ENCODE measurements around the gene CKS1B. TPM values are rescaled to one million over a fixed set of nuclear protein-coding genes. Genes with fewer than 3 reads are reported as not detected.

CKS1B gene
- total and polyA plus RNA-seq, 9 of the 15 experiments (the other 6 are each of a cell fraction or from before 2014, with no cell fraction given): 215 to 1,103 (median 460) TPM

DNA sequence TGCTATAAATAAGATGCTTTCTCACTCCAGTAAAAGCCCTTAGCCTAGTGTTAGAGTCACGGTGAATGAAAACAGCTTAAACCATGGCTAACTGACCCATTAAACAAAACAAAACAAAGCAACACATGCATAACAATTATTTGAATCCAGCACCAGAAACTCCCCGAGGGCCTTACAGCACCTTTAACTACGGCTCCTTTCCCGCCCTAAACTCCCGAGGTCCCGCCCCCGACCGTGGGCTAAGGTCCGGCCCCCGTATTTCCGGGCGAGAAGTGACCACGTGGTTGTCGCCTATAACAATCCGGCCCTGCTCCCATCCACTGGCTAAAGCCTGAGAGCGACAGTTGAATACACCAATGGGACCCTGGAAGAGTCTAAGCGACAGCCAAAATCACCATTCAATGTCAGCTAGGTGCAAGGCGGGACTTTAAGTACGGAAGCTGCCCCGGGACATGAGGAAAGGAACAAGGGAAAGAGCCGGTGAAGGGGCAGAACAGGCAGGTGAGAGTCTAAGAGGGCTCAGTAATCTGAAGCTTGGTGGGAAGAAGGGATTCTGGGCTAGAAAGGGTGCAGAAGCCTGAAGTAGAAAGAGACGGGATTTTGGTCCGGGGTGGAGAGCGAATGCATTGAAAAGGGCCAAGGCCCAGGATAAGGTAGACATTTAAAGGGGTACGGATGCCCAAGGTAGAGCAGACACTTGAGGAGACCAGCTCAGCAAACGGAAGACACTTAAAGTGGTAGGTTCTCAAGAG is 8.6 kb downstream of the CKS1B start, which contains the start of gene FLAD1 (continued):
- TF ChIP-seq NUFIP1 (IDR thresholded peaks at IDR 0.05; ENCODE audit: partially characterized antibody) (no peak), ETV1 (tag; conservative IDR thresholded peaks at IDR 0.05; ENCODE audit: low read depth) (peak; percentile 48; the same call in 1 of the 2 replicates), TOE1 (IDR thresholded peaks at IDR 0.05; ENCODE audit: borderline replicate concordance) (peak; percentile 93), TOE1 (CRISPR knock-in tag; IDR thresholded peaks at IDR 0.05; ENCODE audit: borderline replicate concordance, low read depth) (no peak), NFRKB (IDR thresholded peaks at IDR 0.05; ENCODE audit: low read depth) (peak; percentile 68), ERF (CRISPR knock-in tag; IDR thresholded peaks at IDR 0.05) (0 out of 2 replicates have a peak, but pooled peaks have one; percentile 25), MTA3 (IDR thresholded peaks at IDR 0.05; ENCODE audit: borderline replicate concordance) (peak; percentile 98), RBFOX2 (IDR thresholded peaks at IDR 0.05; ENCODE audit: low read depth, low read length) (no peak; the same call in none of the 2 replicates)
- TF ChIP-seq, protein P1, sequence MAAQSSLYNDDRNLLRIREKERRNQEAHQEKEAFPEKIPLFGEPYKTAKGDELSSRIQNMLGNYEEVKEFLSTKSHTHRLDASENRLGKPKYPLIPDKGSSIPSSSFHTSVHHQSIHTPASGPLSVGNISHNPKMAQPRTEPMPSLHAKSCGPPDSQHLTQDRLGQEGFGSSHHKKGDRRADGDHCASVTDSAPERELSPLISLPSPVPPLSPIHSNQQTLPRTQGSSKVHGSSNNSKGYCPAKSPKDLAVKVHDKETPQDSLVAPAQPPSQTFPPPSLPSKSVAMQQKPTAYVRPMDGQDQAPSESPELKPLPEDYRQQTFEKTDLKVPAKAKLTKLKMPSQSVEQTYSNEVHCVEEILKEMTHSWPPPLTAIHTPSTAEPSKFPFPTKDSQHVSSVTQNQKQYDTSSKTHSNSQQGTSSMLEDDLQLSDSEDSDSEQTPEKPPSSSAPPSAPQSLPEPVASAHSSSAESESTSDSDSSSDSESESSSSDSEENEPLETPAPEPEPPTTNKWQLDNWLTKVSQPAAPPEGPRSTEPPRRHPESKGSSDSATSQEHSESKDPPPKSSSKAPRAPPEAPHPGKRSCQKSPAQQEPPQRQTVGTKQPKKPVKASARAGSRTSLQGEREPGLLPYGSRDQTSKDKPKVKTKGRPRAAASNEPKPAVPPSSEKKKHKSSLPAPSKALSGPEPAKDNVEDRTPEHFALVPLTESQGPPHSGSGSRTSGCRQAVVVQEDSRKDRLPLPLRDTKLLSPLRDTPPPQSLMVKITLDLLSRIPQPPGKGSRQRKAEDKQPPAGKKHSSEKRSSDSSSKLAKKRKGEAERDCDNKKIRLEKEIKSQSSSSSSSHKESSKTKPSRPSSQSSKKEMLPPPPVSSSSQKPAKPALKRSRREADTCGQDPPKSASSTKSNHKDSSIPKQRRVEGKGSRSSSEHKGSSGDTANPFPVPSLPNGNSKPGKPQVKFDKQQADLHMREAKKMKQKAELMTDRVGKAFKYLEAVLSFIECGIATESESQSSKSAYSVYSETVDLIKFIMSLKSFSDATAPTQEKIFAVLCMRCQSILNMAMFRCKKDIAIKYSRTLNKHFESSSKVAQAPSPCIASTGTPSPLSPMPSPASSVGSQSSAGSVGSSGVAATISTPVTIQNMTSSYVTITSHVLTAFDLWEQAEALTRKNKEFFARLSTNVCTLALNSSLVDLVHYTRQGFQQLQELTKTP (IDR thresholded peaks at IDR 0.05; ENCODE audit: low read depth in 1 of 2, partially characterized antibody in 2 of 2): peak in 1 of 2 experiments; percentile 34
- TF ChIP-seq, protein P2, sequence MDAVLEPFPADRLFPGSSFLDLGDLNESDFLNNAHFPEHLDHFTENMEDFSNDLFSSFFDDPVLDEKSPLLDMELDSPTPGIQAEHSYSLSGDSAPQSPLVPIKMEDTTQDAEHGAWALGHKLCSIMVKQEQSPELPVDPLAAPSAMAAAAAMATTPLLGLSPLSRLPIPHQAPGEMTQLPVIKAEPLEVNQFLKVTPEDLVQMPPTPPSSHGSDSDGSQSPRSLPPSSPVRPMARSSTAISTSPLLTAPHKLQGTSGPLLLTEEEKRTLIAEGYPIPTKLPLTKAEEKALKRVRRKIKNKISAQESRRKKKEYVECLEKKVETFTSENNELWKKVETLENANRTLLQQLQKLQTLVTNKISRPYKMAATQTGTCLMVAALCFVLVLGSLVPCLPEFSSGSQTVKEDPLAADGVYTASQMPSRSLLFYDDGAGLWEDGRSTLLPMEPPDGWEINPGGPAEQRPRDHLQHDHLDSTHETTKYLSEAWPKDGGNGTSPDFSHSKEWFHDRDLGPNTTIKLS (IDR thresholded peaks at IDR 0.05; ENCODE audit: borderline replicate concordance, low read depth): peak; percentile 75
- TF ChIP-seq, protein P3, sequence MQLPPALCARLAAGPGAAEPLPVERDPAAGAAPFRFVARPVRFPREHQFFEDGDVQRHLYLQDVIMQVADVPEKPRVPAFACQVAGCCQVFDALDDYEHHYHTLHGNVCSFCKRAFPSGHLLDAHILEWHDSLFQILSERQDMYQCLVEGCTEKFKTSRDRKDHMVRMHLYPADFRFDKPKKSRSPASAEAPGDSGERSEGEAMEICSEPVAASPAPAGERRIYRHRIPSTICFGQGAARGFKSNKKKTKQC (CRISPR knock-in tag; IDR thresholded peaks at IDR 0.05): no peak
- TF ChIP-seq, protein P4, sequence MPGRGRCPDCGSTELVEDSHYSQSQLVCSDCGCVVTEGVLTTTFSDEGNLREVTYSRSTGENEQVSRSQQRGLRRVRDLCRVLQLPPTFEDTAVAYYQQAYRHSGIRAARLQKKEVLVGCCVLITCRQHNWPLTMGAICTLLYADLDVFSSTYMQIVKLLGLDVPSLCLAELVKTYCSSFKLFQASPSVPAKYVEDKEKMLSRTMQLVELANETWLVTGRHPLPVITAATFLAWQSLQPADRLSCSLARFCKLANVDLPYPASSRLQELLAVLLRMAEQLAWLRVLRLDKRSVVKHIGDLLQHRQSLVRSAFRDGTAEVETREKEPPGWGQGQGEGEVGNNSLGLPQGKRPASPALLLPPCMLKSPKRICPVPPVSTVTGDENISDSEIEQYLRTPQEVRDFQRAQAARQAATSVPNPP (IDR thresholded peaks at IDR 0.05; ENCODE audit: borderline replicate concordance, insufficient read depth, insufficient read length): no peak
